Ovary (tissue), 3 donors: ENCODE data around the gene FHOD3.

Experiments
- CTCF ChIP-seq, 3 donors: fragments of 450-650 bp in 2 of 3; fragments of 200-600 bp in 1 of 3; IDR thresholded peaks; one replicate each; pipeline versions ENCODE4 v1.5.1 to v1.8.0; 2016 to 2022; ENCODE audit warnings: antibody characterized with exemption in 3 of 3, mild to moderate bottlenecking in 1 of 3
- POLR2A ChIP-seq: fragments of 450-650 bp; IDR thresholded peaks from one replicate; pipeline ENCODE4 v1.6.1; 2017; ENCODE audit warnings: antibody characterized with exemption, mild to moderate bottlenecking, moderate library complexity
- donor health status: DM: no; HTN: no; CAD: no.

- TF ChIP-seq CTCF (IDR thresholded peaks at IDR 0.05) (no peak), POLR2A (no peak)
Observed at GRCh38 chr18:36700955-36701354, 403.4 kb downstream of the FHOD3 start.
